Activated naive CD8-positive, alpha-beta T cell (primary cell): ENCODE results near the gene PRICKLE2.

Experiments
- H3K27ac Mint-ChIP-seq: one replicate; pipeline ENCODE4 v1.8.0; 2021; ENCODE audit warnings: mixed read lengths
- H3K27me3 Mint-ChIP-seq: one replicate; pipeline ENCODE4 v1.8.0; 2021; ENCODE audit warnings: mixed read lengths
- H3K36me3 Mint-ChIP-seq: one replicate; pipeline ENCODE4 v1.8.0; 2021; ENCODE audit warnings: mixed read lengths
- H3K4me1 Mint-ChIP-seq: one replicate; pipeline ENCODE4 v1.8.0; 2021; ENCODE audit warnings: low read depth, mixed read lengths
- H3K4me3 Mint-ChIP-seq: one replicate; pipeline ENCODE4 v1.8.0; 2021; ENCODE audit warnings: mild to moderate bottlenecking, mixed read lengths
- H3K9me3 Mint-ChIP-seq: one replicate; pipeline ENCODE4 v1.8.0; 2021; ENCODE audit warnings: low read depth, mixed read lengths

Gene PRICKLE2

GRCh38 chr3:64133987-64134386 is 91.3 kb downstream of the PRICKLE2 start:
- Mint-ChIP-seq H3K27me3 (peaks cover 3% of the 10 kb centered on the region), H3K9me3 (no peaks in the 10 kb centered on the region), H3K27ac (no peak overlapping the region), H3K4me1 (no peaks in the 10 kb centered on the region), H3K4me3 (no peak overlapping the region), H3K36me3 (no peaks in the 10 kb centered on the region)

GRCh38 chr3:64133272-64133671 is 92.0 kb downstream of the PRICKLE2 start:
- Mint-ChIP-seq H3K4me3 (no peak overlapping the region), H3K27ac (no peak overlapping the region), H3K27me3 (peaks cover 5% of the 10 kb centered on the region), H3K9me3 (no peaks in the 10 kb centered on the region), H3K36me3 (no peaks in the 10 kb centered on the region), H3K4me1 (no peaks in the 10 kb centered on the region)

- H3K27ac Mint-ChIP-seq, result no peak overlapping the region
- H3K27me3 Mint-ChIP-seq, result peaks cover 3% of the 10 kb centered on the region
- no peaks in the 10 kb centered on the region for H3K4me1 Mint-ChIP-seq
- no peaks in the 10 kb centered on the region for H3K36me3 Mint-ChIP-seq
- H3K4me3 Mint-ChIP-seq, result no peak overlapping the region
- H3K9me3 Mint-ChIP-seq, result no peaks in the 10 kb centered on the region
Measured at GRCh38 chr3:64131725-64132469, 93.4 kb downstream of the PRICKLE2 start.

- Mint-ChIP-seq H3K9me3 (no peaks in the 10 kb centered on the region), H3K27me3 (peaks cover 3% of the 10 kb centered on the region), H3K27ac (no peak overlapping the region), H3K4me3 (no peak overlapping the region), H3K4me1 (no peaks in the 10 kb centered on the region), H3K36me3 (no peaks in the 10 kb centered on the region)
Measured at GRCh38 chr3:64130436-64130835, 94.8 kb downstream of the PRICKLE2 start.

- Mint-ChIP-seq H3K27ac (no peak overlapping the region), H3K9me3 (no peaks in the 10 kb centered on the region), H3K36me3 (no peaks in the 10 kb centered on the region)
Measured at GRCh38 chr3:64129581-64129980, 95.7 kb downstream of the PRICKLE2 start.

GRCh38 chr3:64129106-64129505 is 96.2 kb downstream of the PRICKLE2 start:
- Mint-ChIP-seq H3K27me3 (peaks cover 3% of the 10 kb centered on the region), H3K4me3 (no peak overlapping the region), H3K4me1 (no peaks in the 10 kb centered on the region), H3K27ac (no peak overlapping the region), H3K9me3 (no peaks in the 10 kb centered on the region), H3K36me3 (no peaks in the 10 kb centered on the region)

More at GRCh38 chr3:64129581-64129980, 95.7 kb downstream of the PRICKLE2 start:
- Mint-ChIP-seq H3K4me1 (no peaks in the 10 kb centered on the region), H3K4me3 (no peak overlapping the region), H3K27me3 (peaks cover 3% of the 10 kb centered on the region)

- Mint-ChIP-seq H3K4me3 (no peak overlapping the region), H3K4me1 (no peaks in the 10 kb centered on the region), H3K36me3 (no peaks in the 10 kb centered on the region), H3K27me3 (peaks cover 3% of the 10 kb centered on the region), H3K9me3 (no peaks in the 10 kb centered on the region), H3K27ac (no peak overlapping the region)
Measured at GRCh38 chr3:64125561-64125960, 99.7 kb downstream of the PRICKLE2 start.

- Mint-ChIP-seq H3K4me1 (no peaks in the 10 kb centered on the region), H3K9me3 (no peaks in the 10 kb centered on the region), H3K4me3 (no peak overlapping the region), H3K27ac (no peak overlapping the region), H3K36me3 (no peaks in the 10 kb centered on the region), H3K27me3 (peaks cover 1% of the 10 kb centered on the region)
Measured at GRCh38 chr3:64123931-64124330, 101.3 kb downstream of the PRICKLE2 start.

GRCh38 chr3:64122476-64122875 is 102.8 kb downstream of the PRICKLE2 start:
- no peak overlapping the region for H3K27ac Mint-ChIP-seq
- no peaks in the 10 kb centered on the region for H3K27me3 Mint-ChIP-seq
- peaks cover 4% of the 10 kb centered on the region for H3K9me3 Mint-ChIP-seq
- H3K36me3 Mint-ChIP-seq, result no peaks in the 10 kb centered on the region
- H3K4me3 Mint-ChIP-seq, result no peak overlapping the region
- H3K4me1 Mint-ChIP-seq, result no peaks in the 10 kb centered on the region

GRCh38 chr3:64121750-64122311 is 103.4 kb downstream of the PRICKLE2 start:
- H3K27ac Mint-ChIP-seq, result no peak overlapping the region
- H3K36me3 Mint-ChIP-seq, result no peaks in the 10 kb centered on the region
- H3K4me1 Mint-ChIP-seq, result no peaks in the 10 kb centered on the region
- no peak overlapping the region for H3K4me3 Mint-ChIP-seq
- no peaks in the 10 kb centered on the region for H3K27me3 Mint-ChIP-seq
- H3K9me3 Mint-ChIP-seq, result peaks cover 4% of the 10 kb centered on the region

- peaks cover 4% of the 10 kb centered on the region for H3K9me3 Mint-ChIP-seq
- peaks cover under 1% of the 10 kb centered on the region for H3K27me3 Mint-ChIP-seq
- H3K4me3 Mint-ChIP-seq, result no peak overlapping the region
- H3K27ac Mint-ChIP-seq, result no peak overlapping the region
- no peaks in the 10 kb centered on the region for H3K36me3 Mint-ChIP-seq
- no peaks in the 10 kb centered on the region for H3K4me1 Mint-ChIP-seq
Measured at GRCh38 chr3:64120876-64121275, 104.4 kb downstream of the PRICKLE2 start.

GRCh38 chr3:64117483-64117882 is 107.8 kb downstream of the PRICKLE2 start:
- Mint-ChIP-seq H3K9me3 (peaks cover 10% of the 10 kb centered on the region), H3K4me1 (no peaks in the 10 kb centered on the region), H3K36me3 (no peaks in the 10 kb centered on the region), H3K27ac (no peak overlapping the region), H3K4me3 (no peak overlapping the region), H3K27me3 (peaks cover 4% of the 10 kb centered on the region)

- no peaks in the 10 kb centered on the region for H3K4me1 Mint-ChIP-seq
- H3K4me3 Mint-ChIP-seq, result no peak overlapping the region
- peaks cover 10% of the 10 kb centered on the region for H3K9me3 Mint-ChIP-seq
- H3K27me3 Mint-ChIP-seq, result peaks cover 12% of the 10 kb centered on the region
- H3K36me3 Mint-ChIP-seq, result no peaks in the 10 kb centered on the region
- no peak overlapping the region for H3K27ac Mint-ChIP-seq
Measured at GRCh38 chr3:64114651-64115050, 110.6 kb downstream of the PRICKLE2 start.

GRCh38 chr3:64111872-64112271 is 113.4 kb downstream of the PRICKLE2 start:
- Mint-ChIP-seq H3K36me3 (no peaks in the 10 kb centered on the region), H3K27me3 (peaks cover 15% of the 10 kb centered on the region), H3K9me3 (peaks cover 6% of the 10 kb centered on the region), H3K27ac (no peak overlapping the region), H3K4me3 (no peak overlapping the region), H3K4me1 (no peaks in the 10 kb centered on the region)

GRCh38 chr3:64111083-64111482 is 114.2 kb downstream of the PRICKLE2 start:
- Mint-ChIP-seq H3K9me3 (peaks cover 6% of the 10 kb centered on the region), H3K4me1 (no peaks in the 10 kb centered on the region), H3K27me3 (peaks cover 15% of the 10 kb centered on the region), H3K4me3 (no peak overlapping the region), H3K27ac (no peak overlapping the region), H3K36me3 (no peaks in the 10 kb centered on the region)

- H3K27ac Mint-ChIP-seq, result no peak overlapping the region
- H3K4me1 Mint-ChIP-seq, result no peaks in the 10 kb centered on the region
- H3K9me3 Mint-ChIP-seq, result peaks cover 6% of the 10 kb centered on the region
- peaks cover 11% of the 10 kb centered on the region for H3K27me3 Mint-ChIP-seq
- H3K4me3 Mint-ChIP-seq, result no peak overlapping the region
- H3K36me3 Mint-ChIP-seq, result no peaks in the 10 kb centered on the region
Measured at GRCh38 chr3:64110071-64110470, 115.2 kb downstream of the PRICKLE2 start.
